Upper lobe of left lung (tissue), 4 donors: ENCODE measurements around the gene ZNF444.

Source experiments
- POLR2A ChIP-seq, 4 donors: fragments of 450-650 bp; IDR thresholded peaks; one replicate each; pipeline ENCODE4 v1.5.1; 2016 to 2017; ENCODE audit warnings: antibody characterized with exemption in 4 of 4, mild to moderate bottlenecking in 2 of 4
- POLR2AphosphoS5 ChIP-seq, 2 donors: sonication (generic); formaldehyde crosslinking; IDR thresholded peaks; one replicate each; pipeline ENCODE4 v1.5.1; 2017; ENCODE audit warnings: antibody characterized with exemption in 2 of 2
- TF ChIP-seq, protein P1 (sequence below), 6 experiments: fragments of 450-650 bp in 4 of 6; fragments of 200-600 bp in 2 of 6; sonication (generic) in 2 of 6; IDR thresholded peaks; one replicate each; pipeline ENCODE4 v1.5.1; 2016 to 2019; ENCODE audit warnings: antibody characterized with exemption in 6 of 6

DNA sequence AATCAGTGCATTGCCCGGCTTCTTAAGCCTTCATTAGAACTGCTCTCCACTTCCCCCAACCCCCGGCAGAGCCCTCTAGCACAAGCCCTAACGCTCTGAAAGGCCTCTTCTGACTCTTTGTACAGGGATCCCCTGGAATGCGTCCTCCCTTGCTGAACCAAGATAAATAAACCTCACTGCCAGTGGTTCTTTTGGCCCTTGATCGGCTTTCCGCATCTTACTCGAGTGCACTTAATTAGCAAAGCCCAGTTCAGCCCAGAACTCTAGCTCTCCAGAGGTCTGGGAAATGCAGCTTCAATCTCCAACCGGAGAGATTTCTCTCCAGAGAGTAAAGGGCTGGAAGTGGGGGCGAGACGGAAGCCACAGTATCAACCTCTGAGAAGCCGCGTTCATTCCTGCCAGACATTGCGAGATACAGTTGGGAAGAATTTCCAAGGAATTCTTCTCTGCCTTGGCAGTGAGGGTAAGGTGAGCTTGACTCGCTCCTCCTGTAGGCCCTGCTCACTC lies 8.7 kb upstream of the ZNF444 start:
- TF ChIP-seq, protein P1, sequence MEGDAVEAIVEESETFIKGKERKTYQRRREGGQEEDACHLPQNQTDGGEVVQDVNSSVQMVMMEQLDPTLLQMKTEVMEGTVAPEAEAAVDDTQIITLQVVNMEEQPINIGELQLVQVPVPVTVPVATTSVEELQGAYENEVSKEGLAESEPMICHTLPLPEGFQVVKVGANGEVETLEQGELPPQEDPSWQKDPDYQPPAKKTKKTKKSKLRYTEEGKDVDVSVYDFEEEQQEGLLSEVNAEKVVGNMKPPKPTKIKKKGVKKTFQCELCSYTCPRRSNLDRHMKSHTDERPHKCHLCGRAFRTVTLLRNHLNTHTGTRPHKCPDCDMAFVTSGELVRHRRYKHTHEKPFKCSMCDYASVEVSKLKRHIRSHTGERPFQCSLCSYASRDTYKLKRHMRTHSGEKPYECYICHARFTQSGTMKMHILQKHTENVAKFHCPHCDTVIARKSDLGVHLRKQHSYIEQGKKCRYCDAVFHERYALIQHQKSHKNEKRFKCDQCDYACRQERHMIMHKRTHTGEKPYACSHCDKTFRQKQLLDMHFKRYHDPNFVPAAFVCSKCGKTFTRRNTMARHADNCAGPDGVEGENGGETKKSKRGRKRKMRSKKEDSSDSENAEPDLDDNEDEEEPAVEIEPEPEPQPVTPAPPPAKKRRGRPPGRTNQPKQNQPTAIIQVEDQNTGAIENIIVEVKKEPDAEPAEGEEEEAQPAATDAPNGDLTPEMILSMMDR (IDR thresholded peaks at IDR 0.05): no peak
- TF ChIP-seq POLR2A (IDR thresholded peaks at IDR 0.05): peak in 1 of 4 donors; percentile 51
- peak in 1 of 2 donors; percentile 15 for TF ChIP-seq POLR2AphosphoS5 (IDR thresholded peaks at IDR 0.05)
